Measurements from ENCODE around the gene PPP2R2D.

The PPP2R2D gene

DNA sequence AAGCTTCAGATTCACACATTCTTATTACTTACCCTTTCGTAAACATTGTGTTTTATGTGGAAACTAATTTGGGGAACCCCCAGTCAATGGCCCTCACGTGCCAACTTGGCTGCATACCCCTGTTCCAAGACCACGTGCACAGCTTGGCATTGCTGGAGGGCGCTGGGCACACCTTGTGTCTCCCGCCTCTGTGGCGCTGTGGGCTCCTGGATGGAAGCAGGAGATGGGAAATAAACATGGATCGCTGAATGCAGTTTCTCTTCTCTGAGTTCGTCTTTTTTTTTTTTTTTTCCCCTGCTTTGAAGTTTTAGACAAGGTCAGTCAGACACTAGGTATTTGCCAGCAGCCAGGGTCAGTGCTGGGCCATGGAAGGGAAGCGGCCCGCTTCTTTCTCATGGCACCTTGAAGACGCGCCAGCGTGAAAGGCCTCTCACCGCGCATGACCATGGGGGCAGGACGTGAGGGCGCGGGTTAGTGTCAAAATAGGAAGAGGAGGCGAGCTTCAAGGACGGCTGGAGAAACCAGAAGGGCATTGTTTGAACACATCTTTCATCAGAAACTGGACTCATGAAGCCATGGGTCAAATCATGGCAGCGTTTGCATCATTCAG lies 53.7 kb downstream of the PPP2R2D start:
- FAIRE-seq: no peak

DNA sequence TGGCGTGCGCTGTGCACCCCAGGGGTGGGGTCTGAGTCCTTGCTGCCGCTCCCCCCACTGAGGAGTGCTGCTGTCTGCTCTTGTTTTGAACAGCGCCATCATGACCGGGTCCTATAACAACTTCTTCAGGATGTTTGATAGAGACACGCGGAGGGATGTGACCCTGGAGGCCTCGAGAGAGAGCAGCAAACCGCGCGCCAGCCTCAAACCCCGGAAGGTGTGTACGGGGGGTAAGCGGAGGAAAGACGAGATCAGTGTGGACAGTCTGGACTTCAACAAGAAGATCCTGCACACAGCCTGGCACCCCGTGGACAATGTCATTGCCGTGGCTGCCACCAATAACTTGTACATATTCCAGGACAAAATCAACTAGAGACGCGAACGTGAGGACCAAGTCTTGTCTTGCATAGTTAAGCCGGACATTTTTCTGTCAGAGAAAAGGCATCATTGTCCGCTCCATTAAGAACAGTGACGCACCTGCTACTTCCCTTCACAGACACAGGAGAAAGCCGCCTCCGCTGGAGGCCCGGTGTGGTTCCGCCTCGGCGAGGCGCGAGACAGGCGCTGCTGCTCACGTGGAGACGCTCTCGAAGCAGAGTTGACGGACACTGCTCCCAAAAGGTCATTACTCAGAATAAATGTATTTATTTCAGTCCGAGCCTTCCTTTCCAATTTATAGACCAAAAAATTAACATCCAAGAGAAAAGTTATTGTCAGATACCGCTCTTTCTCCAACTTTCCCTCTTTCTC lies 55.0 kb downstream of the PPP2R2D start:
- no peak for FAIRE-seq

DNA sequence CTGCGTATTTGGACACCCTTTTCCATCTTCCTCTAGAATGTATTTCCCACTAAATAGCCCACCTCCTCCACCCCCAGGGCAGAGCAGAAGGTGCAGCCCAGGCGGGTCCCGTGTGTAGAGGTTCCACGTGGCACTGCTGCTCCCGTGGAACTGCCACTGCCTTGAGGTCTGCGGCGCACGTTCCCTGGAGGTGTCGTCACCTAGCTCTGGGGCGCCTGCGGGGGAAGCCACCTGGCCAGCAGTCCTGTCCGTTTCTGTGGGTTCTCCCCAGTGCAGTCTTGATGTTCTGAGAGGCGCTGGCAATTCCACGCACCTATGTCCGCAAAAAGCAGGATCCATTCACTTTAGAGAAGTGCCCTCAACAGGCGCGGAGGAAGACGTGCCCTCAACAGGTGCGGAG lies 59.0 kb downstream of the PPP2R2D start:
- no peak for FAIRE-seq

DNA sequence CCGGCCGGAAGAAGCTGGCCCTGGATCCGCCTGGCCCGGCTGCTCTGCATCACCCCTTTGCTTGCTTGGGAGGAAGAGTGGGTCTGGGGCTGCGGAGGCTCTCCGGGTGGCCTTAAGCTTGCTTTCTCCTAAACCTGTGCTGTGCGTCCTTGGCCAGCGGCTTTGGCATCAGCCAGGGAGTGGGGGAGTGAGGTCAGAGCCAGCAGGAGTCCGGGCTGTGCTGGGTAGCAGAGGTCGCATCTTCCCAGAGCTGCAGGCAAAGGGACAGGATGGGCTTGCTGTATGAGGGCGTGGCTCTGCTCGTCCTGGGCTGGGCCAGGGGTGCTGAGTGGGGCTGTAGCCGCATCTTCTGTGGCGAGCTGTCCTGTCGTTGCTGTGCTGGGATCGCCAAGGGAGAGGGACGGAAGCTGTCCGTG lies 59.8 kb downstream of the PPP2R2D start:
- no peak for FAIRE-seq

- no peak for FAIRE-seq
Observed at GRCh38 chr10:131961047-131961776, 60.4 kb downstream of the PPP2R2D start.

DNA sequence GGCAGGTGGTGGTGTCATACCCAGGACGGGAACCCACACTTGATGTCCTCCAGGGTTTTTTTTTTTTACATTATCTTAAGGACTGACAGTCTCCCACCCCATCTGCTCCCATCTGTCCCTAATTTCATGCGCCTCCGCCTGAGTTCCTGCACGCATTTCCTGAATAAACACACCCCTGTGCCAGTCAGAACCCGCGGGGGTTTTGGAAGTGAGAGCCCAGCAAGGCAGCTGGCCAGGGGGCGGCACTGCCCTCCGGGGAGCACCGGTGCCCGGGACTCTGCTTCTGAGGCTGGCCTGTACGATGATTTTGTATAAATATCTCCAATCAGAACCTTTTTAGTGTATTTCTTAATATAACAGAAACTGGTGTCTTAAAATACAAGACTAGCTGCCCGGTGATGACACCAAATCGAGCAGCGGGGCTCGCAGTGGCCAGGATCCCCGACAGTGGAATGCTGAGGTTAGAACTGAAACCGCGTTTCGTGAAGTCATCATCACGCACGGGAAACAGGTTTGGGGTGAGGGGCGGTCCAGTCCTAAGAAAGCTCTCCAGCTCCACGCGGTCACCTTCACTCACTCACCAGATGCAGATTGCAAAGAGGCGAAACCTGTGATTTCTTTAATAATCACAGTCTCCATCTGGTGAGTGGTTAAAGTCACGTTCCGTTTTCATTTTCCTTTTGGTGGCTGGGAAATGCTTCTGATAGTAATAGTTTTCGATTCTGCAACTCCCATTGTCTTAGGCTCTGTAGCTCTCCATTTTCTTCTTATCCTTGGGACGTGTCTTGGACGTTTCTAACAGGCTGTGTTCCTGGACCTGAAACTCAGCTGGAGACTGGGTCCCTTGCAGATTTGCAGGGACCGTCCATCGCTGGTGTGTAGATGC lies 61.2 kb downstream of the PPP2R2D start:
- no peak for FAIRE-seq

DNA sequence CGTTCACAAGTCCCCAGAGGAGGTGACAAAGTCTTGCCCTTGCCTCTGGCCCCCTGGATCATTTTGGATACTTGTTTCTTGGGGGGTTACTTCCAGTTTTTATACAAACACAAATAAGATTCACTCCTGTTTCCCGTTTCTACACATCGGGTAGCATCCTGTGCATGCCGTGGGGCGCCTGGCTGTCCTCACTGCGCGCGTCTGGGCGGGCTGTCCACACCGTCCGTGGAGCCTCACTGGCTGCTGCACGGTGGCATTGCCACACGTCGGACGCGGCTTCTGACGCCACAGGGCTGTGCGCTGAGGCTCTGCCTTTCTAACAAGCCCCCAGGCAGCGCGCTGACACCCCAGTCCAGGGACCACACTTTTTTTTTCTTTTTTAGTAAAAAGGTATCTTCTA lies 62.5 kb downstream of the PPP2R2D start:
- FAIRE-seq: no peak

GRCh38 chr10:131963811-131964210 lies 63.0 kb downstream of the PPP2R2D start:
- FAIRE-seq: no peak

DNA sequence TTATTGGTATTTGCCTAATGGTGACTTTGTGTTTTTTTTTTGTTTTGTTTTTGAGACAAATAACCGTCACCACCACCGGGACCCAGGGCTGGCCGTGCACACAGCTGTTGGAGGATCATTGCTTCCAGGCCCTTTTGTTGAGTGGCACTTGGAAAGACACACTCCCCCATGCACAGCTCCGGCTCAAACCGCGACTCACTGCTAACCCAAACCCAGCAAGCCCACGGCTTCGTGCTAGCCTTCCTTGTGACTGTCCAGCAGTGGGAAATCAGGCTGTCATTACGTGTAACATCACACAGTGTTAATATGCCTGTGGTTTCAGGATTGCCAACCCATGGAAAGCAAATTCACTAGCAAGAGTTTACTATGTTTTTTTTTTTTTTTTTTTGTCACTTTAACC lies 63.5 kb downstream of the PPP2R2D start:
- no peak for FAIRE-seq

GRCh38 chr10:131968949-131969348 lies 68.1 kb downstream of the PPP2R2D start:
- FAIRE-seq: no peak

DNA sequence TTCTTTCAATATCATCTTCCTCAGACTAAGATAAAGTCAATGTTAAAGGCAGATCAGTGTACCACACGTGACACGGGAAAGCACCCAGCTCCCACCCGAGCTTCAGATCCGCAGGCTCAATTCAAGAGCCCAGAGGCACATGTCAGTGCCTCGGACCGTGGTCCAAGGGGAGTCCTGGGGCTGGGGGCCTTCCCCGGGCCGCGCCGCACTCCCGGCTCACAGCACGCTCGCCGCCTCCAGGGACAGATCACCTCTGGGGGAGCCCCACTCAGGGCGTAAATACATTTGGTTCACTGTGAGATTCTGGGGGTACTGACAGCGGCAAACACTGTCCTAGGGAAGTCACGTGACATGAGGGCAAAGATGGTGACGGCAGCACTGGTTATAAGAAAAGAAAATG lies 70.1 kb downstream of the PPP2R2D start:
- no peak for FAIRE-seq

DNA sequence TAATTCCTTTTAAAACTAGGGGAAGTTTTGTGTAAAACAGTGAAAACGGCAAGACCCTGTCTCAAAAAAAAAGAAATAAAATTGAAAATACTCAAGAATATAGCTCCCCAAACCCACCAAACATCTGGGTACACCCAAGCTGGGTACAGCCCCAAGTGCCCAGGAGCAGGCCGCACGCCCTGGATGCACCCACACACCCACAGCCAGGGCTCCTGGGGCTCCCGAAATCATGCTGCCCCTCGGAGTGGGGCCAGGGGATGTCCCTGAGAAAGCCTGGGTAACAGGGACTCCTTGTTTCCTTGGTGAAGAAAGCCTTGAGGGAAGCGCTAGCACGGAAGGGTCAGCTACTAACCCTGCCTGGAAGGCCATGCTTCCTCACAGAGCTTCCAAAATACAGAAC lies 70.8 kb downstream of the PPP2R2D start:
- no peak for FAIRE-seq

DNA sequence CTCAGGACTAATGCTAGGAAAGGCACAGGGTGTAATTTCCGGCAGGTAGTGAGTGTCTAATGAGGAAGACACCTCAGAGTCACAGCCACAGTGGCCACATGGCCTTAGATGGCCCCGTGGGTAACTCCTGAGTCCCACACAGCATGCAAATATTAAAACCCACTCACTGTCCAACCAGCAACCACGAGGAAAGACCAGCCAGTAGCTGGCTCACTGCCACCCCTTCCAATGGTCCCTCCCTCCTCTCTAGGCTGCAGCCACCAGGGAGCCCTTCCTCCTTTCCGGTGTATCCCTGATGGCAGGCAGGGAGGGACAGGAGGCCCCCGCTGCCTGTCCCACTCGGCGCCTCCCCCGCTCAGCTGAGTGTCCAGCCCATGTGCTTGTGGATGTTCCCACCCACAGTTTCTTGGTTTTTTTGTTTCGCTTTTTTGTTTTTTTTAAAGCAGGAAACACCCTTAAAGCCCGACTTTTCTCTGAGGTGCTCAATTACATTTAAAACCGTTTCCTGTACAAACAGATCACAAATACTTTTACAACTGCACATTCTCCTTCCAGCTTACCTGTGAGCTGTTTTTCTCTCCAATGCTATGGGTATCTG lies 71.8 kb downstream of the PPP2R2D start:
- no peak for FAIRE-seq

DNA sequence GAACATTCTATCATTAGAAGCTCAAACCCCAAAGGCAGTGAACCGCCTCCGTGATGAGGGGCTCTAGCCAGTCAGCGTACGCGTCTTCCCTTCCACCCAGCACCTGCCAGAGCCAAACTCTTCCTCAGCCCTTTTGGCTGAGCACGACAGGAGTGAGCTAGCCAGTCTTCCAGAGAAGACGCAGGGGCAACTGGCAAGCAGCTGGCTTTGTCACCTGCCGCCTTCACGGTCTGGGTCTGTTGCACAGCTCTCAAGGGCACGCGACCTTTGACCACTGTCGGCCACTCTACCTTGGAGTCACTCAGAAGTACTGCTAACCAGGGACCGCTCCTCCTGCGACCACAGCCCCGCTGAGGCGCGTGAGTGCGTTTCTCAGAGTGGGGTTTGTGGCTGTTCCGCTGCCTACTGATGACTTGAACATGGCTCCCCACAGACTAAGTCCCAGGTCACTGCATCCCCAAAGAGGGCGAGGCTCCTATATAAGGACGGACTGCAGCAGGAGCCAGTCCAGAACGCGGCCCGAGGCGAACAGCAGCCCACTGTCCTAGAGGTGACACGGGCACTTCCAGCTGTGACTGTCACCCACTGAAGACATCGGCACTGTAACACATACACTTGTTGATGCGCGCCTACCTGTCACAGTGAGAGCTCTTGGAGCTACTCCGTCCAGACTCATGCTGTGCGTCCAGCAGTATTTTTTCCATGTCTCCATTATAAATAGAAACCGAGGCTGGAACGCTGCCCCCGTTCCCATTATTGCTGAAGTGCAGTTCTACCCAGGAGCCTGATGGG lies 72.5 kb downstream of the PPP2R2D start:
- no peak for FAIRE-seq

DNA sequence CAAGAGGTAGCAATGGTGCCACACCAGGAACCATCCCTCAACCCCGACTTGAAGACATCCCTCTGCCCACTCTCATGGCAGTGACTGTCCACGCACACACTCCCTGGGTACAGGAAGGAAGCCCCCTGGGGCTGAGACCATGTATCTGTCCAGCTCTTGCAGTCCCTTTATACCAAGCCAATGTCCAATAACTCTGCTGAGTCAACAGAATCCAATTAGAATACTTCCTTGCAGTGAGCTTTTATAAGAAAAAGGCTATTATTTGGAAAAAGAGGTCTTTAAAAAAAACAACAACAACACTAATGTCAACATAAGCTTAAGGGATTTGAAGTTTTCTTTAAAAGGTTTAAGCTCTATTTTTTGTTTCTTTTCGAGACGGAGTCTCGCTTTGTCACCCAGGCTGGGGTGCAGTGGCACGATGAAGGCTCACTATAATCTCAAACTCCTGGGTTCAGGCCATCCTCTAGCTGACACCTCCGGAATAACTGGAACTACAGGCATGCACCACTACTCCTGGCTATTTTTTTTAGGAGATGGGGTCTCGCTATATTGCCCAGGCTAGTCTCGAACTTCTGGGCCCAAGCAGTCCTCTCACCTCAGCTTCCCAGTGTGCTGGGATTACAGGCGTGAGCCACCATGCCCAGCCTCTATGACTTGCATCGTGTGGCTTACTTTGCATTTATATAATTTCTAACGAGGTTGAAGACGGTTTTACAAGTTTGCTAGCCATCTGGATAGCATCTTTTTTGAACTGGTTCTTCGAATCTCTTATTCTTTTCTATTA lies 73.4 kb downstream of the PPP2R2D start:
- no peak for FAIRE-seq

DNA sequence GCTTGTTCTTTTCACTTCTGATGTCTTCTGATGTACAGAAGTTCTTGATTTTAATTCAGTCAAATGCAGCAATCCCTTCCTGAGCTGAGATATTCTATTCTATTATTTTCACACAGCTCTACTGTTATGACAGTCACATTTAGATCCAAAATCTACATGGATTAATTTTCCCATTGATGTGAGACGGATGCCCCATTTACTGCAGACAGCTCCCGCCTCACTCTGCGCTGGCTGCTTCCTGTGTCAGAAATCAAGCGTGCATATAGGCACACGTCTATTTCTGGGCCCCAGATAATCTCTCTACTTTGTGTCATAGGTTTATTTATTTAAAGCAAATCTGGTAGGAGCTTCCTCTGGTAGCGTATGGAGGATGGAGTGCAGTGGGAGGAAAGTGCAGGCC lies 74.2 kb downstream of the PPP2R2D start:
- no peak for FAIRE-seq

DNA sequence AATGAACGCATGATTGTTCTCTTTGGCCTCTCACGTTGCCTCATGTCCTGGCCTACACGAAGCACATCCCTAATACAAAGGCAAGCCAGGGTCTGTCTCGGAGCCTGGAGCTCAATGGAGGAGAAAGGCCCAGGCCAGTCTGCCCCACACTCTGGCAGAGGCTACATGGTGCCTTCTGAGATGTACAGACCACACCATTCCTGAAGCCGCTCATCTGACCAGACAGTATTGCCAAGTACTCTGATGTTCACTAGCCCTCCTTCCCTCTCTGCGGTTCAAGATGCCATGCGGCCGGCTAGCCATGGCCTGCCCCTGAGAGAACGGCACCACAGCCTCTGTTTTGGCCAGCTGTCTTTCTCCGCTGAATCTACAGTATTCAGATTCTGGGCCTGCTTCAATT lies 75.0 kb downstream of the PPP2R2D start:
- no peak for FAIRE-seq

DNA sequence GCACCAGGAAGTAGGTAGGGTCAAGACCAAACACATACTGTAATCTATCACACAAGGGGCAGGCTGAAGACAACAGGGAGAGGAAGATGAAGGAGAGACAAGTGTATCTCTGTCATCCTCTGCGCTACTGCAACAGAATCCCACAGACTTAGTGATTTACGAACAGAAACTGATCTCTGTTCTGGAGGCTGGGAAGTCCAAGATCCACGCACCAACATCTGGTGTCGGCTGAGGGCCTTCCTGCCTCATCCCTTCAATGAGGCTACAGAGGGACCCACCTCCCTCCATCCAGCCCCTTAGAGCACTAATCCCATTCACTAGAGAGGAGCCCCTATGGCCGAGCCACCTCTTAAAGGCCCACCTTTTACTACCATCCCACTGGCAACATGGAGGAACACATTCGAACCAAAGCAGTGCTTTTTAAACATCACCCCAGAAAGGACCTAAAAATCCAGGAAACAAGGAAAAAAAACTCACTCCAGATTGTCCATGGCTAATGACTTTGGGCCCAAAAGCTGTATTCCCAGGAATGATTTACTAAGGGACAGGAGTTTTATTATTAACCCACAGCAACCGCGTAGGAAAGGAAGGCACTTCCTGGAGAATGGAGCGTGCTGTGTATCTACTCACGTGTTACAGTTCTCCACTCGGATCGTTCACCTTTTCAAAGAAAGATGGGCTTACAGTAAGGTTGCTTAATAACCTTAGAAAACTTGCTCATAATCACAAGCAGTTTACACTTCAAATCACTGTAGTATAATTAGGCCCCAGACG lies 76.7 kb downstream of the PPP2R2D start:
- FAIRE-seq: no peak

DNA sequence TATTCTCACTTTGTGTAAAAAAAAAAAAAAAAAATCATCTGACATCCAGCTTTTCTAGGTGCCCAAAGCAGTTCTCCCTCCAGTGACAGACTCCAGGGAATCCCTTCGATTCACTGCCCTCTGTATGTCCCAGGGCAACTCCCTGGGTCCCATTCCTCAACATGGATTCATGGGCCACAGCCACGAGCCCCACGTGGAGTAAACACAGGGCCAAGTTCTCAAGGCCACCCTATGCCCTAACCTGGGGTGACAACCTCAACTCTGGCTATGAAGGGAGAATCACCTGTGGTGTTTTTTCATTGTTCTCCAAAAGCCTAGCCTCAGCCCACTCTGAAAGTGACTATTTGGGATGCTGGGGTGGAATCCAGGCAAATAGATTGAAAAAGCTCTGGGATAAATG lies 77.6 kb downstream of the PPP2R2D start:
- FAIRE-seq: no peak

- FAIRE-seq: no peak
Observed at GRCh38 chr10:131978851-131979250, 78.0 kb downstream of the PPP2R2D start.

All from endometrium (tissue), 2 donors.